Inflammatory macrophage treated with lipopolysaccharide for 1 hour (primary cell): ENCODE measurements around the gene FAT1.
"Not testable (repeated sequence)": the region's sequence is repeated elsewhere in the genome, so short reads cannot be mapped to it uniquely, and the experiment has no call there.

ENCODE experiments used
- DNase-seq, 2 donors: peaks; one replicate each; pipeline ENCODE4 v3.0.0-alpha.2; 2020 to 2022

Gene FAT1

DNA sequence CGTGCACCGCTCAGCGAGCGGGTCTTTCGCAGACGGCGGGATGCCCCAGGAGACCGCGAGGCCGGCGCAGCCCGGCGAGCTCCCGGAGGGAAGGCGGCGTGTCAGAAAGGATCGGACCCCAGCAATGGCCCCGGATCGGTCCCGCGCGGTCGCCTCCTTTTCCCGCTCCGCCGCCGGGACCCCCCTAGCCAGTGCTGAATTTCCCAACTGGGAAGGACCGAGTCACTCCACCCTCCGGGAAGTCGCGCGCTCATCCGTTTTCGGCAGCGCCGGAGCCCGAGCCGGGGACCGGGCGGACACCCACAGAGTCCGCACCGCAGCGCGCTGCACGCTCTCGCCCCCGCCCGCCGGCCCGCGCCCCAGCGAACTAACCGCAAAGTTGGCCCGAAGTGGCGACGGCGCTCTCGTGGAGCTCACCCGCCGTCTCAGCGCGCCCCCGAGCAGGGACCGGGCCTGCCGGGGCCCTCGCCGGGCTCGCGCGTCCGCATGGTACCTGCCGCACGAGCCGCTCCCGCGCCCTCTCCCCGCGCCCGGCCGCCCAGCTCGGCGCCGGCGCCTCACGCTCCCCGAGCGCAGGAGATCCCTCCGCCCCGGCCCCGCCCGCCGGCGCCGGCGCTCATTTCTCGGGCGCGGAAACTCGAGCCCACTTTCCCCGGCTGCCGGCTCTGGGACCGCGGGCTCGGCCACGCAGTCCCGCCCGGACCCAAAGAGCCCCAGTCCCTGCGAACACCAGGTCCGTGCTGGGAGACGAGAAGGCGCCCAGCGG lies at the start of gene FAT1:
Gene FAT1, minus strand, starts transcription at position 565 of the 766 bp plus-strand sequence. CDS start 14,029 bp downstream, outside the sequence.
- no peak for DNase-seq

DNA sequence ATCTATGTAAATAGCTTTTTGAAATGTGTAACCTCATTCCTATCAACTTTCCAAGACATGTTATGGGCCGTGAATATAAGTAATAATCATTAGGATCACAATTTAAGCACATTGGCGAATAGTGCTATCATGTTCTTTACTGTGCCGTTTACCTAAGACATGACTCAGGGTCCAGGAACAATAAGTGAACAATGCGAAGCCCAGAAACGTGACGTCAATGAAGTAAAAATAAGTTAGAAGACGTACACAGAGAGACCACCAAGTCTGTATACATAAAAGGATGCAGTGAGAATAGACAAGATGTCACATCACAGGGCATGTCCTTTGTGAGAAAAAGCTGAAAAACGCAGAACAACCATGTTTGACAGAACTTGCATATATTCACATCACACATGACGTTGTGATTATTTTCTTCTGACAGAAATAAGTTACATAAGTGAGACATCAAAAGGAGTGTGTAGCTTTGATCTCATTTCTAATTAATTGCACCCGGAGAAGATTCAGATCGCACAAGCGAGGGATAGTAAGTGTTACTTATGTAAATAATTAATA lies 49.4 kb upstream of the FAT1 start:
- no peak for DNase-seq

GRCh38 chr4:186771624-186772023 lies 48.0 kb upstream of the FAT1 start:
- no peak for DNase-seq

GRCh38 chr4:186770481-186771175 lies 47.0 kb upstream of the FAT1 start:
- no peak for DNase-seq

DNA sequence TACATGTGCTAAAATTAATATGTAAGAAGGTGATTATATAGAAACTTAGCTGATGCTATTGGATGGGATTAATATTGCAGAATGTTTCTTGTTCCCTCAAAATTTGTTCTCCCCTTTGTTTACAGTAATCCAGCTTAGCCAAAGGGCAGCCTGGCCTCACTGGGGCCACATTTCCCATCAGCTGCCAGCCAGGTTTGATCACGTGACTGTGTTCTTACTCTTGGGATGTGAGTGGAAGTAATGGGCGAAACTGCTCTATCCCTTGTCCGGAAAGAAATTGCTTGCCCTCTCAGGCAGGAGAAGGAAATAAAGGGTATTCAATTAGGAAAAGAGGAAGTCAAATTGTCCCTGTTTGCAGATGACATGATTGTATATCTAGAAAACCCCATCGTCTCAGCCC lies 44.1 kb upstream of the FAT1 start:
- DNase-seq = no peak

- no peak for DNase-seq
These were observed 42.3 kb upstream of the FAT1 start for GRCh38 chr4:186765673-186766546.

DNA sequence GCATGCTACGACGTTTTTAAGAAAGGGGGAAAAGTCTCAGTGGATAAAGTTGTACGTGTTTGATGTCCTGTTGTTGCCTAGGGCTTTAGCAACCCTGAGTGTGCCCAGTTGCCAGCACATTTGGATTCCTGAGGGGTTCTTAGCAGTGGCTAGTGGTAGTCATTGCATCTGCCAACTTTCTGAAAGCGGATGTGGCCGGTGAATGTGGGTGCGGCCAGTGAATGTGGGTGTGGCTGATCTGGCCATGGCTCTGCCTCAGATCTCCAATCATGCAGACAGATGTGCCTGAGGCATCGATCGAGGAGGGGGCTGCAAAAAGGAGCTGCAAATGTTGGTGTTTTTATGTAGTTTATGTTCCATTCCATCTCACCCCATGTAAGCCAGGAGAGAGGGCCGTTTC lies 41.5 kb upstream of the FAT1 start:
- no peak for DNase-seq

GRCh38 chr4:186764457-186764856 lies 40.8 kb upstream of the FAT1 start:
- no peak for DNase-seq

DNA sequence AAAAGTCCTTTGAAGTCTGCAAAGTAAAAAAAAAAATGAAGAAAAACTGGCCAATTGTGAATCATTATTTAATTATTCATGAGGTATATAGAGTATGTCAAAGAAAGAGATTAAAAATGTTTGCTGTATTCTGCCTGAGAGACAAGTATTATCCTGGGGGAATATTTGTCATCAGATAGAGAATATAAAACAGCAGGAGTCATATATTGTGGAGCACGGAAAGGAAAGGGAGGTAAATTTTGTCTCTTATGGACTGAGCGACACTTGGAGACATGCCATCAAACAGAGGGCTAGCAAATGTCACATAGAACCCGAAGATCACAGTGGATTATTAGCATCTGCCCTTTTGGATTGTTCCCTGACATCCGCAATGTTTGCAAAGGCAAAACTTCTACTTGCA lies 39.2 kb upstream of the FAT1 start:
- no peak for DNase-seq

DNA sequence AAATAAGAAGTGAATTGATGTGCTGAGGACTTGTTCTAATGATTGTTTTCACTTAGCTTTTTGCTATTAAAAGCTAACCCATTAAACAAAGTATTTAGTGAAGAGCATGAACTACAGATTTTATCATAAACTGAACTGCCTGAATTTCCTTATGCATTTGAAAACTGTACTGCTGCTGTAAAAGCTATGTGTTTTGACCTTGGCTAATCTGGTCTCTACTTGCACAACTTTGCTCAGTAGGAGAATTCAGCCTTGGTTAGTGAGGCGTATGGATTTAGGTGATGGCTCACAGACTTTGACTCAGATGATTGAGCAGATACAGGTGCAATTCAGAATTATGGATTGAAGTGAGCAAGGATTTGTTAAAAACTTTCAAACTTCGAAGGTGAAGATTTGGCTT lies 38.7 kb upstream of the FAT1 start:
- DNase-seq = no peak

DNA sequence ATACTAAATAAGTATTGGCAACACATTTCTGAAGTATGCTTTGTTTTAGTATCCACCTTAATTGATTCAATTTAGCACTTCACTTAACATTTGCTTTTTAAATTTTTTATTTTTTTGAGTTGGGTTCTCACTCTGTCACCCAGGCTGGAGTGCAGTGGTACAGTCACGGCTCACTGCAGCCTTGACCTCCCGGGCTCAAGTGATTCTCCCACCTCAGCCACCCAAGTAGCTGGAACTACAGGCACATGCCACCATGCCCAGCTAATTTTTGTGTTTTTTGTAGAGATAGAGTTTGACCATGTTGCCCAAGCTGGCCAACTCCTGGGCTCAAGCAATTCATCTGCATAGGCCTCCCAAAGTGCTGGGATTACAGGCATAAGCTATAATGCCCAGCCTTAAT lies 38.3 kb upstream of the FAT1 start:
- DNase-seq = not testable (repeated sequence)

DNA sequence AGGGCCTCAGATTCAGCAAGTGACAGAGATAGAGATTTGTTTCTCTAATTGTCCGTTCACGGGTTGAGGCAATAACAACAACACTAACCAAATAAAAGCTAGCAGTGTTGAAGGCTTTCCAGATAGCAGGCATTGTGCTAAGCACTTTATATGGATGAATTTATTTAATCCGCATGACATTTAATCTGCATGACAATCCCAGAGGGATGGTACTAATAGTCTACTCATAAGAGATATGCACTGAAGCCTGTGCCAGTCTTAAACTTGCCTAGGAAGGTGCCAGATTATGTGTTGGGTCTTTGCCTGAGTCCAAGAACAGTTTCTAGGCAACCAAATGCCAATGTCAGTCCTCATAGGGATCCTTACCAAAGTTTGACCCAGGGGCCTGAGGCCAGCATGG lies 37.7 kb upstream of the FAT1 start:
- DNase-seq = no peak

GRCh38 chr4:186760576-186760975 lies 36.9 kb upstream of the FAT1 start:
- DNase-seq = no peak

- DNase-seq = no peak
These were observed 36.3 kb upstream of the FAT1 start for GRCh38 chr4:186759990-186760389.

DNA sequence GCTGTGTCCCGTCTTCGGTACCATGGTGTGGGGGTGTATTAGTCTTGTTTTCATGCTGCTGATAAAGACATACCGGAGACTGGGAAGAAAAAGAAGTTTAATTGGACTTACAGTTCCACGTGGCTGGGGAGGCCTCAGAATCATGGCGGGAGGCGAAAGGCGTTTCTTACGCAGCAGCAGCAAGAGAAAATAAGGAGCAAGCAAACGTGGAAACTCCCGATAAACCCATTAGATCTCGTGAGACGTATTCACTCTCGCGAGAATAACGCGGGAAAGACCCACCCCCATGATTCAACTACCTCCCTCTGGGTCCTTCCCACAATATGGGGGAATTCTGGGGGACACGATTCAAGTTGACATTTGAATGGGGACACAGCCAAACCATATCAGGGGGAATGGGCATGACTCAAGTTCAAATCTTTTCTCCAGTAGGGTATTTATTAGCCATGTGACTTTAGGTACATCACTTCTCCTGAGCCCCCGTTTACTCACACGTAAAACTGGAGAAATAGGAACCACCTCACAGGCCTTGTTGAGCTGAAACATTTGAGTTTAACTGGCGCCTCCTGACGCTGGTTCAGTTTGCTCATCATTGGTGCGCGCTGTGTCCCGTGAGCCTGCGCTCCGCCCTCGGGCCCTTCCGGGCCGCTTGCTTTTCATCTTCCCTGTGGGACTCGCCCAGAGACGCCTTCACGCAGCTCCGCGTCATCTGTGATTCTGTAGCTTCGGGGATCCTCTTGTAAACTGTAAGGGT lies 35.5 kb upstream of the FAT1 start:
- DNase-seq = no peak

GRCh38 chr4:186757696-186758355 lies 34.2 kb upstream of the FAT1 start:
- DNase-seq = no peak

DNA sequence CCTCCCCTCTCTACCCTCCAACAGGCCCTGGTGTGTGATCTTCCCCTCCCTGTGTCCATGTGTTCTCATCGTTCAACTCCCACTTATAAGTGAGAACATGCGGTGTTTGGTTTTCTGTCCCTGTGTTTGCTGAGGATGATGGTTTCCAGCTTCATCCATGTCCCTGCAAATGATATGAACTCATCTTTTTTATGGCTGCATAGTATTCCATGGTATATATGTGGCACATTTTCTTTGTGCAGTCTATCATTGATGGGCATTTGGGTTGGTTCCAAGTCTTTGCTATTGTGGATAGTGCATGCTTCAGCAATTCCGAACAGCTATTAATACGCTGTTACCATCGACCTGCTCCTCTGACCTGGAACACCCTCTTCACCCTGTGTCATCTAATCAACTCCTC lies 32.9 kb upstream of the FAT1 start:
- not testable (repeated sequence) for DNase-seq

GRCh38 chr4:186755550-186756519 lies 32.2 kb upstream of the FAT1 start:
- DNase-seq = no peak

DNA sequence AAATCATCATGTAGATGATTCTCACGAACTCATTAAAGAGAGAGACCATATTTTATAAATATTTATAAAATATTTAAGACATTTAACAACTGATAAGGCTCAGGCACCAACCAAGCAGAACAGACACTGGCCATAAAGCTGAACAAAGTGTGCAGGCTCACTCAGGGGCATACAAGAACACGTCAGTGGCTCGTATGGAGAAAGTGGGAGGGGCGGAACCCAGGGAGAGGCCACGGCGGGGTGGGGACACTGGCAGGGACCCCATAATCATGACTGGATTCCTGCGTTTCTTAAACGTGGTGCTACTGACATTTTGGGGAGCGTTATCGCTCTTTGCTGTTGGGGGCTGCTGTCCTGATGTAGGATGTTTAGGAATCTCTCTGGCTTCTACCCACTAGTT lies 31.3 kb upstream of the FAT1 start:
- DNase-seq = no peak

GRCh38 chr4:186752325-186752724 lies 28.7 kb upstream of the FAT1 start:
- no peak for DNase-seq
